ENCODE data around the gene CCDC169.

CCDC169 gene

GRCh38 chr13:36297366-36298338 lies at the start of gene CCDC169:
Gene CCDC169 (minus strand): TSS chr13:36297814. CDS start chr13:36297719, 95 bp downstream.
- Histone ChIP-seq H3K36me3 (peaks cover 9% of the 10 kb centered on the region), H3K9me3 (no peaks in the 10 kb centered on the region), H3K27ac (no peak within 1 kb of the TSS), H3K4me1 (ENCODE audit: control insufficient read depth in 1 of 2, insufficient read depth in 1 of 2, low read depth in 1 of 2, low read length in 1 of 2) (peaks cover 12% of the 10 kb centered on the region in 2 experiments), H3K27me3 (peaks cover 31% of the 10 kb centered on the region), H3K4me3 (ENCODE audit: low read depth in 1 of 2, low read length in 1 of 2) (peak within 1 kb of the TSS; percentile 73 to 79)
- TF ChIP-seq CTCF (IDR thresholded peaks at IDR 0.05): no peak

- peak within 1 kb of the TSS; percentile 81 to 90 for H3K4me3 ChIP-seq (ENCODE audit: low read depth in 1 of 2, low read length in 1 of 2)
- TF ChIP-seq CTCF (IDR thresholded peaks at IDR 0.05): peak; percentile 96
These were observed 48.8 kb upstream of the CCDC169 start, which contains the start of gene SPART for GRCh38 chr13:36346222-36347083. Gene SPART (minus strand): TSS chr13:36346394. CDS start chr13:36335830, 10,564 bp downstream.

GRCh38 chr13:36345438-36346221 lies 48.0 kb upstream of the CCDC169 start:
- no peak for TF ChIP-seq CTCF (IDR thresholded peaks at IDR 0.05)
- Histone ChIP-seq H3K36me3 (no peaks in the 10 kb centered on the region), H3K27me3 (no peaks in the 10 kb centered on the region), H3K27ac (peak overlapping the region; percentile 95), H3K4me3 (ENCODE audit: low read depth in 1 of 2, low read length in 1 of 2) (peak overlapping the region; percentile 81 to 90), H3K9me3 (no peaks in the 10 kb centered on the region), H3K4me1 (ENCODE audit: control insufficient read depth in 1 of 2, insufficient read depth in 1 of 2, low read depth in 1 of 2, low read length in 1 of 2) (peaks cover 38 to 50% of the 10 kb centered on the region in 2 experiments)

More at GRCh38 chr13:36346222-36347083, 48.8 kb upstream of the CCDC169 start, which contains the start of gene SPART:
- H3K27ac ChIP-seq: peak within 1 kb of the TSS; percentile 95
- H3K36me3 ChIP-seq: no peaks in the 10 kb centered on the region
- peaks cover 36 to 45% of the 10 kb centered on the region in 2 experiments for H3K4me1 ChIP-seq (ENCODE audit: control insufficient read depth in 1 of 2, insufficient read depth in 1 of 2, low read depth in 1 of 2, low read length in 1 of 2)
- H3K27me3 ChIP-seq: no peaks in the 10 kb centered on the region
- no peaks in the 10 kb centered on the region for H3K9me3 ChIP-seq

- Histone ChIP-seq H3K27ac (peak overlapping the region; percentile 95), H3K27me3 (no peaks in the 10 kb centered on the region), H3K4me1 (ENCODE audit: control insufficient read depth in 1 of 2, insufficient read depth in 1 of 2, low read depth in 1 of 2, low read length in 1 of 2) (peaks cover 38 to 50% of the 10 kb centered on the region in 2 experiments), H3K9me3 (no peaks in the 10 kb centered on the region), H3K4me3 (ENCODE audit: low read depth in 1 of 2, low read length in 1 of 2) (peak overlapping the region; percentile 81 to 90), H3K36me3 (no peaks in the 10 kb centered on the region)
- TF ChIP-seq CTCF (IDR thresholded peaks at IDR 0.05): no peak
These were observed 47.3 kb upstream of the CCDC169 start for GRCh38 chr13:36344886-36345437.

Data from neutrophil (primary cell).